OCI-LY7 (cell line): Measurements from ENCODE around the gene SBNO1. TPM values are rescaled to one million over a fixed set of nuclear protein-coding genes. Genes with fewer than 3 reads are reported as not detected.
"Not testable (repeated sequence)": the region's sequence is repeated elsewhere in the genome, so short reads cannot be mapped to it uniquely, and the experiment has no call there.

ENCODE experiments used
- BruUV-seq: library from RNA; stranded (reverse); fragments of 400-500 nt; replicated peaks from 2 replicates; lab custom pipeline; 2021; lab: Mats Ljungman, UMichigan
- CTCF ChIA-PET: fragments of 300-600 bp; sonication (Branson Sonifier 250); formaldehyde crosslinking; loops from one replicate; lab custom pipeline; 2022; ENCODE audit warnings: antibody characterized with exemption; ENCODE audit not compliant: unreplicated experiment; lab: Charles Lee
- POLR2A ChIA-PET: fragments of 300-600 bp; sonication (Branson Sonifier 250); formaldehyde crosslinking; loops from one replicate; lab custom pipeline; 2022; ENCODE audit warnings: antibody characterized with exemption; lab: Charles Lee
- DNase-seq: peaks from one replicate; pipeline ENCODE4 v3.0.0-alpha.2; 2015; ENCODE audit warnings: low spot score
- H2AFZ ChIP-seq: fragments of 200-600 bp; sonication (generic), shearing (Covaris generic); 2 replicates; pipeline ENCODE4 v1.6.1; 2014; ENCODE audit warnings: mild to moderate bottlenecking, antibody characterized with exemption, low read length, moderate library complexity
- H3K27ac ChIP-seq: fragments of 200-600 bp; sonication (generic); 2 replicates; pipeline ENCODE4 v1.5.1; 2014; ENCODE audit warnings: mixed run types, low read depth, mild to moderate bottlenecking, moderate library complexity, low read length, inconsistent platforms; ENCODE audit not compliant: poor library complexity, severe bottlenecking
- H3K36me3 ChIP-seq: fragments of 200-600 bp; sonication (generic); 2 replicates; pipeline ENCODE4 v1.6.1; 2014; ENCODE audit warnings: mild to moderate bottlenecking, antibody characterized with exemption, low read length, moderate library complexity, mixed read lengths; ENCODE audit not compliant: insufficient read depth
- H3K4me1 ChIP-seq: fragments of 200-600 bp; sonication (generic); 2 replicates; pipeline ENCODE4 v1.5.1; 2014; ENCODE audit warnings: mild to moderate bottlenecking, low read length; ENCODE audit not compliant: insufficient read depth, poor library complexity, severe bottlenecking
- H3K4me2 ChIP-seq: fragments of 200-600 bp; sonication (generic); 2 replicates; pipeline ENCODE4 v1.6.1; 2014; ENCODE audit warnings: mild to moderate bottlenecking, low read length
- H3K4me3 ChIP-seq: fragments of 200-600 bp; sonication (generic); 2 replicates; pipeline ENCODE4 v1.5.1; 2014; ENCODE audit warnings: mild to moderate bottlenecking, low read depth, low read length; ENCODE audit not compliant: poor library complexity, severe bottlenecking
- H3K79me2 ChIP-seq: fragments of 200-600 bp; sonication (generic); 2 replicates; pipeline ENCODE4 v1.6.1; 2016; ENCODE audit warnings: low read depth, mild to moderate bottlenecking, low read length, moderate library complexity, mixed read lengths; ENCODE audit not compliant: insufficient read depth
- H3K9me2 ChIP-seq: fragments of 200-600 bp; sonication (generic); 2 replicates; pipeline ENCODE4 v1.6.1; 2016; ENCODE audit warnings: mild to moderate bottlenecking, low read length, mixed read lengths; ENCODE audit not compliant: insufficient read depth
- H3K9me3 ChIP-seq: fragments of 200-600 bp; sonication (generic); 2 replicates; pipeline ENCODE4 v1.6.1; 2014; ENCODE audit warnings: mild to moderate bottlenecking, mixed run types, low read length, mixed read lengths
- H4K20me1 ChIP-seq: fragments of 200-600 bp; sonication (generic); 2 replicates; pipeline ENCODE4 v1.6.1; 2014; ENCODE audit warnings: mild to moderate bottlenecking, antibody characterized with exemption, low read length, moderate library complexity, mixed read lengths; ENCODE audit not compliant: insufficient read depth
- EZH2phosphoT487 ChIP-seq: fragments of 200-600 bp; sonication (generic); IDR thresholded peaks from 2 replicates; pipeline ENCODE4 v1.6.1; 2018; ENCODE audit warnings: low read depth, borderline replicate concordance, mild to moderate bottlenecking, mixed run types, antibody characterized with exemption, low read length, moderate library complexity, mixed read lengths
- intact Hi-C: fragments of 100-400 bp; cut with micrococcal nuclease; formaldehyde crosslinking; loops from one replicate; pipeline ENCODE4 v1.10.0; 2022; ENCODE audit not compliant: unreplicated experiment
- total RNA-seq, 2 experiments: library from RNA; depleted of rRNA in 1 of 2; stranded (reverse); fragments of >200 nt in 1 of 2; shearing (Covaris generic) in 1 of 2; gene quantifications; 2 replicates each; pipeline ENCODE4 v1.2.3, GENCODE V29; 2014 to 2022
- TF ChIP-seq, protein P1 (sequence below): fragments of 200-600 bp; sonication (generic); conservative IDR thresholded peaks from 2 replicates; pipeline ENCODE4 v1.5.1; 2014; ENCODE audit warnings: mild to moderate bottlenecking, antibody characterized with exemption, low read length, moderate library complexity, mixed read lengths

The SBNO1 gene
- total RNA-seq, 2 experiments from 2014 or later, result 23.7 to 57.3 TPM

DNA sequence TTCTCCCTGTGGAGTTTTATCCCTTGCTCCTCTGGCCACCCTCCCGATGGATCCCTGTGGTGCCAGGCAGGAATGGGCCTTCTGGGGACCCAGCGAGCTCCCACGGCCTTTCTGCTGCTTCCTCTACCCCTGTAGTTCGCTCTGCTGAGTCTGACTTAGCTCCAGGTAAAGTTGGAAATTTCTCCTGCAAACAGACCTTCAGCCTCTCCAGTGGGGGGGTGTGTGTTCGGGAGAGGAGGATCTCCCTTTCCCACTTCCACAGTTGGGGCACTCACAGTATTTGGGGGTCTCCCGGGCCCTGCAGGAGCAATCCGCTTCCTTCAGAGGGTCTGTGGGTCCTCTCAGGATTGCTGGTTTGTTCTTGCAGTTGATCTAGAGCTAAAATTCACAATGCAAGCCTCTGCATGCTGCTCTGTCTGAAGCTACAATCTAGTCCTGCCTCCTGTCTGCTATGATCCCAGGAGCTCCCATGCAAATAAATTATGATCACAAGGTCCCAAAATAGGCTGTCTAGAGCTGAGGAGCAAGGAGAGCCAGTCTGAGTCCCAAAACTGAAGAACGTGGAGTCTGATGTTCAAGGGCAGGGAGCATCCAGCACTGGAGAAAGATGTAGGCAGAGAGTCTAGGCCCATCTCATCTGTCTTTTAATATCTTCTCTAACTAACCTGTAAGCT, 113.1 kb downstream of the SBNO1 start:
- Histone ChIP-seq H3K4me3 (no peak overlapping the region), H3K9me2 (no peaks in the 10 kb centered on the region), H3K4me2 (no peak overlapping the region), H3K79me2 (peaks cover 28% of the 10 kb centered on the region), H4K20me1 (no peaks in the 10 kb centered on the region), H3K27ac (no peak overlapping the region), H2AFZ (no peak overlapping the region), H3K9me3 (peaks cover 11% of the 10 kb centered on the region; the same call in 1 of the 2 replicates), H3K4me1 (no peaks in the 10 kb centered on the region), H3K36me3 (peaks cover 79% of the 10 kb centered on the region)
- CTCF ChIA-PET, result interaction anchor here (0.6 kb wide), 1 partner anchor 312 kb away, joined by 3 read pairs; no protein-coding TSS in a partner anchor
- BruUV-seq, result no TSS peak
- TF ChIP-seq, protein P1, sequence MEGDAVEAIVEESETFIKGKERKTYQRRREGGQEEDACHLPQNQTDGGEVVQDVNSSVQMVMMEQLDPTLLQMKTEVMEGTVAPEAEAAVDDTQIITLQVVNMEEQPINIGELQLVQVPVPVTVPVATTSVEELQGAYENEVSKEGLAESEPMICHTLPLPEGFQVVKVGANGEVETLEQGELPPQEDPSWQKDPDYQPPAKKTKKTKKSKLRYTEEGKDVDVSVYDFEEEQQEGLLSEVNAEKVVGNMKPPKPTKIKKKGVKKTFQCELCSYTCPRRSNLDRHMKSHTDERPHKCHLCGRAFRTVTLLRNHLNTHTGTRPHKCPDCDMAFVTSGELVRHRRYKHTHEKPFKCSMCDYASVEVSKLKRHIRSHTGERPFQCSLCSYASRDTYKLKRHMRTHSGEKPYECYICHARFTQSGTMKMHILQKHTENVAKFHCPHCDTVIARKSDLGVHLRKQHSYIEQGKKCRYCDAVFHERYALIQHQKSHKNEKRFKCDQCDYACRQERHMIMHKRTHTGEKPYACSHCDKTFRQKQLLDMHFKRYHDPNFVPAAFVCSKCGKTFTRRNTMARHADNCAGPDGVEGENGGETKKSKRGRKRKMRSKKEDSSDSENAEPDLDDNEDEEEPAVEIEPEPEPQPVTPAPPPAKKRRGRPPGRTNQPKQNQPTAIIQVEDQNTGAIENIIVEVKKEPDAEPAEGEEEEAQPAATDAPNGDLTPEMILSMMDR, result no peak
- no peak for TF ChIP-seq EZH2phosphoT487
- POLR2A ChIA-PET, result interaction anchor here (1.1 kb wide), 1 partner anchor 16 kb away, joined by 3 read pairs; no protein-coding TSS in a partner anchor
- intact Hi-C loops, result no loop called here
- DNase-seq, result no peak

DNA sequence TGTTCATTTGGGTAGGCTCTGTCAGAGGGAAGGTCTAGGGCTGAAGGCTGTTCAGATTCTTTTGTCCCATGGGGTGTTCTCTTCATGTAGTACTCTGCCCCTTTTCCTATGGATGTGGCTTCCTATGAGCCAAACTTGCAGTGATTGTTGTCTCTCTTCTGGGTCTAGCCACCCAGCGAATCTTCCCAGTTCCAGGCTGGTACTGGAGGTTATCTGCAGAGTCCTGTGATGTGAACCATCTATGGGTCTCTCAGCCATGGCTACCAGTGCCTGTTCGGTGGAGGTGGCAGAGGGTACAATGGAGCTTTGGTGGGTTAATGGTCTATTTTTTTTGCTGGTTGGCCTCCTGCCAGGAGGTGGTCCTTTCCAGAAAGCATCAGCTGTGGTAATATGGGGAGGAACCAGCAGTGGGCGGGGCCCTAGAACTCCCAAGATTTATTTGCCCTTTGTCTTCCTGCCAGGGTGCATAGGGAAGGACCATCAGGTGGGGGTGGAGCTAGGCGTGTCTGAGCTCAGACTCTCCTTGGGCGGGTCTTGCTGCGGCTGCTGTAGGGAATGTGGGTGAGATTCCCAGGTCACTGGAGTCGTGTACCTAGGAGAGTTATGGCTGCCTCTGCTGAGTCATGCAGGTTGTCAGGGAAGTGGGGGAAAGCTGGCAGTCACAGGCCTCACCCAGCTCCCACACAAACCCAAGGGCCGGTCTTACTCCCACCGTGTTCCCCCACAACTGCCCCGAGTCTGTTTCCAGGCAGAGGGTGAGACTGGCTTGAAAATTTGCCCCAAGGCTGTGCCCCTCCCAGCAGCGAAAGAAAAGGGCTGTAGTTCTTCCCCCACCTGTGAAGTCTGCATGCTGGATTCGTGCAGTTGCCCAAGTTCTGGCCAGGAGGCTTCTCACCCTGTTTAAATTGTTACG, 113.9 kb downstream of the SBNO1 start:
- peaks cover 36% of the 10 kb centered on the region for H3K79me2 ChIP-seq
- H4K20me1 ChIP-seq, result no peaks in the 10 kb centered on the region
- no peak overlapping the region for H3K4me3 ChIP-seq
- intact Hi-C loops, result no loop called here
- TF ChIP-seq, protein P1, result no peak
- TF ChIP-seq EZH2phosphoT487, result no peak
- H3K4me1 ChIP-seq, result no peaks in the 10 kb centered on the region
- no peak for DNase-seq
- peaks cover 13% of the 10 kb centered on the region; the same call in 1 of the 2 replicates for H3K9me3 ChIP-seq
- no peak overlapping the region for H3K27ac ChIP-seq
- peaks cover 76% of the 10 kb centered on the region for H3K36me3 ChIP-seq
- H3K9me2 ChIP-seq, result no peaks in the 10 kb centered on the region
- no peak overlapping the region for H2AFZ ChIP-seq
- H3K4me2 ChIP-seq, result no peak overlapping the region
- BruUV-seq, result no TSS peak
- ChIA-PET CTCF (no interaction called here), POLR2A (interaction anchor here (1.1 to 1.3 kb wide), 2 partner anchors 15 to 18 kb away, joined by 3 to 4 read pairs; partner anchors contain the start of genes MPHOSPH9 and MTRFR)

DNA sequence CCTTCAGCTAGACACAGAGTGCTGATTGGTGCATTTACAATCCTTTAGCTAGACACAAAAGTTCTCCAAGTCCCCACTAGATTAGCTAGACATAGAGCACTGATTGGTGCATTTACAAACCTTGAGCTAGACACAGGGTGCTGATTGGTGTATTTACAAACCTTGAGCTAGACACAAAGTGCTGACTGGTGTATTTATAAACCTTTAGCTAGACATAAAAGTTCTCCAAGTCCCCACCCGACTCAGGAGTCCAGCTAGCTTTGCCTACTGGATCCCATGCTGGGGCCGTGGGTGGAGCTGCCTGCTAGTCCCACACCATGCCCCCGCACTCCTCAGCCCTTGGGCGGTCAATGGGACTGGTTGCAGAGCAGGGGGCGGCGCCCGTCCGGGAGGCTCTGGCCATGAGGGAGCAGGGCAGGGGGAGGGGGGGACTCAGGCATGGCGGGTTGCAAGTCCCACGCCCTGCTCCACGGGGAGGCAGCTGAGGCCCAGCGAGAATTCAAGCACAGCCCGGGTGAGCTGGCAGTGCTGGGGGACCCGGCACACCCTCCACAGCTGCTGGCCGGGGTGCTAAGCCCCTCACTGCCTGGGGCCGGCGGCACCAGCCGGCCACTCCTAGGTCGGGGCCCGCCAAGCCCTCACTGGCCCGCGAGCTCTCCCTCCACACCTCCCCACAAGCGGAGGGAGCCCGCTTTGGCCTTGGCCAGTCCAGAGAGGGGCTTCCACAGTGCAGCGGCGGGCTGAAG, 115.5 kb downstream of the SBNO1 start:
- H3K4me1 ChIP-seq, DNase-seq, H4K20me1 ChIP-seq, intact Hi-C loops, H2AFZ ChIP-seq, H3K4me2 ChIP-seq, CTCF ChIA-PET, H3K9me2 ChIP-seq, BruUV-seq, H3K4me3 ChIP-seq, H3K27ac ChIP-seq, POLR2A ChIA-PET: not testable (repeated sequence)
- peaks cover 69% of the 10 kb centered on the region for H3K36me3 ChIP-seq
- H3K9me3 ChIP-seq, result peaks cover 17% of the 10 kb centered on the region; the same call in 1 of the 2 replicates
- peaks cover 41% of the 10 kb centered on the region for H3K79me2 ChIP-seq

DNA sequence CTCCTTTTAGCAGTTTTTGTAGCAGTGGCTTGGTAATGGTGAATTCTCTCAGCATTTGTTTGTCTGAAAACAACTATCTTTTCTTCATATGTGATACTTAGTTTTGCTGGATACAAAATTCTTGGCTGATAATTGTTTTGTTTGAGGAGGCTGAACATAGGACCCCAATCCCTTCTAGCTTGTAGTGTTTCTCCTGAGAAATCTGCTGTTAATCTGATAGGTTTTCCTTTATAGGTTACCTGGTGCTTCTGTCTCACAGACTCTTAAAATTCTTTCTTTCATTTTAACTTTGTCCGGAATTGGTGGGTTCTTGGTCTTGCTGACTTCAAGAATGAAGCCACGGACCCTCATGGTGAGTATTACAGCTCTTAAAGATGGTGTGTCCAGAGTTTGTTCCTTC, 116.5 kb downstream of the SBNO1 start:
- BruUV-seq, H3K4me2 ChIP-seq, CTCF ChIA-PET, H4K20me1 ChIP-seq, H3K4me1 ChIP-seq, H3K4me3 ChIP-seq, H2AFZ ChIP-seq, H3K27ac ChIP-seq, H3K9me2 ChIP-seq, intact Hi-C loops, DNase-seq: not testable (repeated sequence)
- H3K9me3 ChIP-seq, result peaks cover 17% of the 10 kb centered on the region; the same call in 1 of the 2 replicates
- H3K36me3 ChIP-seq, result peaks cover 63% of the 10 kb centered on the region
- POLR2A ChIA-PET, result interaction anchor here (1.0 to 1.2 kb wide), 2 partner anchors 10 to 15 kb away, joined by 4 read pairs; partner anchors contain the start of genes MPHOSPH9 and MTRFR
- H3K79me2 ChIP-seq, result peaks cover 36% of the 10 kb centered on the region
